H1 (cell line): ENCODE measurements around the gene DCTN3. TPM values are rescaled to one million over a fixed set of nuclear protein-coding genes. Genes with fewer than 3 reads are reported as not detected.

Experiments used
- CTCF ChIA-PET: fragments of 300-600 bp; sonication (Branson Sonifier 250); formaldehyde crosslinking; loops from one replicate; lab custom pipeline; 2021; ENCODE audit not compliant: partially characterized antibody; lab: Charles Lee
- POLR2A ChIA-PET: fragments of 300-600 bp; sonication (Branson Sonifier 250); formaldehyde crosslinking; loops from one replicate; lab custom pipeline; 2021; ENCODE audit warnings: inconsistent platforms; ENCODE audit not compliant: partially characterized antibody; lab: Charles Lee
- DNase-seq, 2 experiments: peaks; one replicate each; pipeline versions ENCODE4 v3.0.0 to v3.0.0-alpha.2; 2010 to 2022; ENCODE audit warnings: low spot score in 2 of 2, low read depth in 1 of 2, mixed read lengths in 1 of 2
- FAIRE-seq: peaks from 2 replicates; lab custom pipeline; 2011; peaks lifted over from hg19 to GRCh38; lab: Jason Lieb, UNC
- H2AFZ ChIP-seq: 2 replicates; pipeline ENCODE4 v1.8.1; 2012; ENCODE audit warnings: low read length, inconsistent platforms
- H2AK5ac ChIP-seq: 2 replicates; pipeline ENCODE4 v1.6.1; 2013; ENCODE audit warnings: low read depth, low read length
- H2BK120ac ChIP-seq: replicated peaks from 2 replicates; pipeline ENCODE3; 2013; ENCODE audit warnings: low read depth, low read length, inconsistent platforms
- H2BK12ac ChIP-seq: 2 replicates; pipeline ENCODE4 v1.6.1; 2013; ENCODE audit warnings: low read depth, low read length
- H2BK15ac ChIP-seq: 2 replicates; pipeline ENCODE4 v1.6.1; 2013; ENCODE audit warnings: low read length
- H2BK20ac ChIP-seq: 2 replicates; pipeline ENCODE4 v1.6.1; 2013; ENCODE audit warnings: low read length
- H2BK5ac ChIP-seq: 2 replicates; pipeline ENCODE4 v1.6.1; 2013; ENCODE audit warnings: low read depth, low read length
- H3K14ac ChIP-seq: 2 replicates; pipeline ENCODE4 v1.6.1; 2013; ENCODE audit warnings: inconsistent platforms; ENCODE audit not compliant: insufficient read length
- H3K18ac ChIP-seq: 2 replicates; pipeline ENCODE4 v1.6.1; 2013; ENCODE audit warnings: low read length; ENCODE audit errors: extremely low read depth
- H3K23ac ChIP-seq: 2 replicates; pipeline ENCODE4 v1.6.1; 2013; ENCODE audit warnings: inconsistent platforms; ENCODE audit not compliant: insufficient read length
- H3K23me2 ChIP-seq: 2 replicates; pipeline ENCODE4 v1.6.1; 2013; ENCODE audit warnings: low read depth, low read length
- H3K27ac ChIP-seq: 2 replicates; pipeline ENCODE4 v1.6.1; 2011; ENCODE audit warnings: low read depth, low read length, inconsistent platforms
- H3K27me3 ChIP-seq, 4 experiments: replicated peaks in 1 of 4; 1 replicate in 1 of 4; 2 replicates in 3 of 4; pipeline versions ENCODE4 v1.6.1 to v1.8.1; 2011 to 2013; ENCODE audit warnings: low read length in 3 of 4, mild to moderate bottlenecking in 3 of 4, inconsistent platforms in 2 of 4, mixed read lengths in 2 of 4, moderate library complexity in 1 of 4; ENCODE audit not compliant: control insufficient read depth in 3 of 4, insufficient read depth in 3 of 4; ENCODE audit errors: extremely low read depth in 1 of 4
- H3K36me3 ChIP-seq, 4 experiments: 2 replicates each; pipeline versions ENCODE4 v1.6.1 to v1.8.1; 2011 to 2013; ENCODE audit warnings: mild to moderate bottlenecking in 4 of 4, low read length in 3 of 4, moderate library complexity in 2 of 4, control low read depth in 1 of 4, inconsistent platforms in 1 of 4; ENCODE audit not compliant: insufficient read depth in 4 of 4, control insufficient read depth in 2 of 4
- H3K4ac ChIP-seq: replicated peaks from 2 replicates; pipeline ENCODE3; 2013; ENCODE audit warnings: low read length, low read depth, mixed read lengths, inconsistent platforms; ENCODE audit not compliant: insufficient read length
- H3K4me1 ChIP-seq, 4 experiments: replicated peaks in 1 of 4; 1 replicate in 1 of 4; 2 replicates in 3 of 4; pipeline versions ENCODE4 v1.6.1 to v1.8.1; 2011 to 2013; ENCODE audit warnings: low read length in 3 of 4, inconsistent platforms in 2 of 4, mixed read lengths in 1 of 4; ENCODE audit not compliant: insufficient read depth in 4 of 4, control insufficient read depth in 3 of 4
- H3K4me2 ChIP-seq, 2 experiments: 2 replicates each; pipeline versions ENCODE4 v1.6.1 to v1.8.1; 2011 to 2013; ENCODE audit warnings: low read depth in 2 of 2, low read length in 2 of 2, control low read depth in 1 of 2, inconsistent platforms in 1 of 2, mild to moderate bottlenecking in 1 of 2; ENCODE audit not compliant: insufficient read depth in 1 of 2
- H3K4me3 ChIP-seq, 4 experiments: fragments of 200-600, 300-600 bp in 1 of 4; sonication (generic), shearing (Covaris generic), sonication (Bioruptor Twin) in 1 of 4; 2 replicates each; pipeline versions ENCODE4 v1.5.1 to v1.8.1; 2011 to 2016; ENCODE audit warnings: low read length in 4 of 4, low read depth in 3 of 4, control low read depth in 2 of 4, inconsistent platforms in 2 of 4, mild to moderate bottlenecking in 2 of 4, mixed read lengths in 1 of 4, moderate library complexity in 1 of 4; ENCODE audit not compliant: insufficient read depth in 2 of 4; ENCODE audit errors: extremely low read depth in 1 of 4
- H3K56ac ChIP-seq: replicated peaks from 2 replicates; pipeline ENCODE3; 2013; ENCODE audit warnings: low read depth, mild to moderate bottlenecking, mixed read lengths, low read length, inconsistent platforms; ENCODE audit not compliant: insufficient read length
- H3K79me1 ChIP-seq: 2 replicates; pipeline ENCODE4 v1.6.1; 2013; ENCODE audit warnings: low read depth, low read length, control low read depth
- H3K79me2 ChIP-seq, 2 experiments: 2 replicates each; pipeline versions ENCODE4 v1.6.1 to v1.8.1; 2012 to 2013; ENCODE audit warnings: low read length in 2 of 2, mild to moderate bottlenecking in 2 of 2, inconsistent platforms in 1 of 2; ENCODE audit not compliant: insufficient read depth in 2 of 2, control insufficient read depth in 1 of 2
- H3K9ac ChIP-seq, 4 experiments: replicated peaks in 1 of 4; 1 replicate in 1 of 4; 2 replicates in 3 of 4; pipeline versions ENCODE4 v1.6.1 to v1.8.1; 2011 to 2013; ENCODE audit warnings: low read depth in 3 of 4, low read length in 3 of 4, control low read depth in 2 of 4, mild to moderate bottlenecking in 2 of 4, moderate library complexity in 2 of 4, inconsistent platforms in 1 of 4; ENCODE audit errors: extremely low read depth in 1 of 4
- H3K9me3 ChIP-seq, 2 experiments: 2 replicates each; pipeline versions ENCODE4 v1.6.1 to v1.8.1; 2012 to 2013; ENCODE audit warnings: mild to moderate bottlenecking in 2 of 2, moderate library complexity in 2 of 2, control low read depth in 1 of 2, inconsistent platforms in 1 of 2, low read depth in 1 of 2, low read length in 1 of 2, mixed read lengths in 1 of 2; ENCODE audit not compliant: insufficient read depth in 2 of 2
- H4K20me1 ChIP-seq, 2 experiments: replicated peaks in 1 of 2; 2 replicates each; pipeline versions ENCODE3 to v1.8.1; 2011 to 2013; ENCODE audit warnings: inconsistent platforms in 2 of 2, low read length in 2 of 2, mild to moderate bottlenecking in 1 of 2; ENCODE audit not compliant: insufficient read depth in 2 of 2, control insufficient read depth in 1 of 2
- H4K5ac ChIP-seq: 2 replicates; pipeline ENCODE4 v1.6.1; 2013; ENCODE audit warnings: low read length, low read depth, mixed read lengths, inconsistent platforms; ENCODE audit not compliant: insufficient read length
- H4K8ac ChIP-seq: 2 replicates; pipeline ENCODE4 v1.8.0; 2013; ENCODE audit warnings: mild to moderate bottlenecking, moderate library complexity, low read length, inconsistent platforms; ENCODE audit not compliant: insufficient read depth; ENCODE audit errors: extremely low read depth
- H4K91ac ChIP-seq: replicated peaks from 2 replicates; pipeline ENCODE3; 2013; ENCODE audit warnings: low read length, mixed read lengths, inconsistent platforms; ENCODE audit not compliant: insufficient read length
- CBX8 ChIP-seq: fragments of 300-800, 300-1000 bp; sonication (generic); IDR thresholded peaks from 2 replicates; pipeline ENCODE4 v1.7.1; 2016; ENCODE audit warnings: low read depth, low read length, borderline replicate concordance
- WGBS, 2 experiments: shearing (Covaris generic) in 1 of 2; methylation state at CpG; one replicate each; pipeline versions ENCODE4 v1.1.6 to v1.1.7; 2013 to 2015; ENCODE audit warnings: low lambda C conversion rate in 2 of 2, mixed read lengths in 2 of 2, inconsistent platforms in 1 of 2, low coverage in 1 of 2, missing lambda C conversion rate in 1 of 2; ENCODE audit not compliant: insufficient replicate concordance in 2 of 2, insufficient coverage in 1 of 2, insufficient read length in 1 of 2; ENCODE audit errors: extremely low coverage in 1 of 2, missing lambda C conversion rate in 1 of 2; 5-methylcytosine and 5-hydroxymethylcytosine counted together
- polyA plus RNA-seq, 7 experiments: library from polyadenylated mRNA; depleted of rRNA in 3 of 7; stranded (reverse) in 5 of 7; unstranded in 2 of 7; fragments of >200 nt in 5 of 7; fragments of 200-250 nt in 2 of 7; gene quantifications; 1 replicate in 5 of 7; 2 replicates in 1 of 7; 4 replicates in 1 of 7; pipeline versions ENCODE4 v1.2.1 to v1.2.3, GENCODE V29; 2011 to 2013; ENCODE audit warnings: missing spikeins in 2 of 7, mixed read lengths in 2 of 7
- total RNA-seq: library from RNA; stranded (reverse); fragmentation: NEBNext Ultra II Directional; extraction: Animal tissue kit (Norgen Biotek cat#: 25700); gene quantifications from 2 replicates; pipeline ENCODE4 v1.2.1, GENCODE V29; 2021

Gene DCTN3
- total and polyA plus RNA-seq, 2 of the 8 experiments (the other 6 are each of a cell fraction or from before 2014, with no cell fraction given) = 25.6 to 39.2 TPM

DNA sequence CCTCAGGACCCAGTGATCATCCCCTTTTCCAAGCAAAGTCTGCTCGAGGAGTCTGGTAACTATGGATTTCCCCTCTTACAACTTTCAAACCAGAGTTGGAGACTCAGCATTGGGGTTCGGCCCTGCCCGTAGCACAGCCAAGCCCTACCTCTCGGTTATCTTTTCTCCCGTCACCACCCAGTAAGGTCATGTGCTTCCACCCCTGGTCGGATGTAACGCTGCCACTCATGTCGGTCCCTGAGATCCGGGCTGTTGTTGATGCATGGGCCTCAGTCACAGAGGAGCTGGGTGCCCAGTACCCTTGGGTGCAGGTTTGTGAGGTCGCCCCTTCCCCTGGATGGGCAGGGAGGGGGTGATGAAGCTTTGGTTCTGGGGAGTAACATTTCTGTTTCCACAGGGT lies 27.4 kb upstream of the DCTN3 start:
- no peak overlapping the region for H3K14ac ChIP-seq
- ChIA-PET CTCF (interaction anchor here (1.5 to 17.4 kb wide), 6 partner anchors 10 to 55 kb away, joined by 4 to 277 read pairs (median 6); partner anchors contain the start of genes CCL27, IL11RA and SIGMAR1), POLR2A (interaction anchor here (1.1 to 12.8 kb wide), 4 partner anchors 9 to 432 kb away, joined by 3 to 127 read pairs (median 52); partner anchors contain the start of genes ARID3C, CCL27, FANCG and SIGMAR1)
- no peak for TF ChIP-seq CBX8

More for the DNA sequence above, 27.4 kb upstream of the DCTN3 start:
- Histone ChIP-seq H3K4me1 (peaks cover 3 to 28% (median 11%) of the 10 kb centered on the region in 4 experiments), H3K9ac (peak overlapping the region in 3 of 4 experiments; percentile 6 to 62 (median 58); a peak in 1 of 7 replicates), H3K56ac (no peak overlapping the region), H3K27me3 (no peaks in the 10 kb centered on the region; a peak in 1 of 7 replicates), H3K18ac (no peak overlapping the region), H3K4me3 (peak overlapping the region; percentile 69 to 92 (median 80)), H3K9me3 (no peaks in the 10 kb centered on the region), H4K5ac (no peak overlapping the region), H3K36me3 (peaks cover 3 to 23% (median 8%) of the 10 kb centered on the region in 4 experiments; a peak in 7 of 8 replicates), H4K8ac (no peak overlapping the region), H4K20me1 (peaks cover 2 to 12% of the 10 kb centered on the region in 2 experiments), H2AK5ac (no peak overlapping the region), H2BK20ac (no peak overlapping the region), H3K23ac (no peak overlapping the region), H2BK12ac (no peak overlapping the region), H3K79me2 (peaks cover 0 to 12% of the 10 kb centered on the region in 2 experiments; a peak in 1 of 4 replicates), H3K27ac (no peak overlapping the region), H3K4me2 (peak overlapping the region; percentile 89 to 97), H3K79me1 (peaks cover 6% of the 10 kb centered on the region; the same call in 1 of the 2 replicates), H4K91ac (no peak overlapping the region), H2AFZ (no peak overlapping the region), H3K23me2 (peaks cover 14% of the 10 kb centered on the region), H2BK120ac (no peak overlapping the region), H2BK15ac (no peak overlapping the region), H2BK5ac (no peak overlapping the region), H3K4ac (no peak overlapping the region)
- 83% methylated on average over 10 of the region's 10 CpGs; no CpG with 5 or more reads in 1 of the 2 experiments for WGBS, 2 experiments
- DNase-seq = no peak
- no peak for FAIRE-seq
